DND-41 (cell line): ENCODE results near the gene SDHB.

Experiments used
- ATAC-seq: fragments of 200-7000 bp; cut with Tn5 transposase; 3 replicates; pipeline ENCODE4 v1.9.1; 2021; ENCODE audit warnings: low read depth; ENCODE audit not compliant: insufficient read depth
- DNase-seq: peaks from one replicate; pipeline ENCODE4 v3.0.0-alpha.2; 2020
- H2AFZ ChIP-seq: 2 replicates; pipeline ENCODE4 v1.6.0; 2012; ENCODE audit warnings: low read depth, low read length
- H3K27ac ChIP-seq: 2 replicates; pipeline ENCODE4 v1.5.1; 2012; ENCODE audit warnings: low read length, inconsistent platforms
- H3K27me3 ChIP-seq: fragments of 200-600 bp; sonication (generic); 2 replicates; pipeline ENCODE4 v1.6.0; 2012; ENCODE audit warnings: low read length, mild to moderate bottlenecking, inconsistent platforms; ENCODE audit not compliant: insufficient read depth, poor library complexity
- H3K36me3 ChIP-seq: 2 replicates; pipeline ENCODE4 v1.5.1; 2012; ENCODE audit warnings: low read length, inconsistent platforms; ENCODE audit not compliant: insufficient read depth
- H3K4me1 ChIP-seq: 2 replicates; pipeline ENCODE4 v1.5.1; 2012; ENCODE audit warnings: mild to moderate bottlenecking, low read length; ENCODE audit not compliant: insufficient read depth
- H3K4me2 ChIP-seq: 2 replicates; pipeline ENCODE4 v1.6.0; 2012; ENCODE audit warnings: mild to moderate bottlenecking, moderate library complexity, low read length, inconsistent platforms; ENCODE audit not compliant: insufficient read depth
- H3K4me3 ChIP-seq, 2 experiments: fragments of 200-600 bp in 1 of 2; shearing (Covaris generic) in 1 of 2; 2 replicates each; pipeline ENCODE4 v1.5.1; 2012 to 2016; ENCODE audit warnings: inconsistent platforms in 2 of 2, low read length in 2 of 2, mild to moderate bottlenecking in 2 of 2, low read depth in 1 of 2, moderate library complexity in 1 of 2
- H3K79me2 ChIP-seq: 2 replicates; pipeline ENCODE4 v1.6.0; 2012; ENCODE audit warnings: low read length, inconsistent platforms; ENCODE audit not compliant: insufficient read depth
- H3K9ac ChIP-seq: 2 replicates; pipeline ENCODE4 v1.6.0; 2012; ENCODE audit warnings: low read depth, mild to moderate bottlenecking, inconsistent platforms, low read length, moderate library complexity
- H3K9me3 ChIP-seq: 2 replicates; pipeline ENCODE4 v1.5.1; 2012; ENCODE audit warnings: low read length, moderate library complexity, mild to moderate bottlenecking, inconsistent platforms; ENCODE audit not compliant: insufficient read depth, severe bottlenecking
- H4K20me1 ChIP-seq: 2 replicates; pipeline ENCODE4 v1.6.0; 2012; ENCODE audit warnings: low read length; ENCODE audit not compliant: insufficient read depth
- EZH2 ChIP-seq: IDR thresholded peaks from 3 replicates; pipeline ENCODE4 v1.6.1; 2012; ENCODE audit warnings: borderline replicate concordance, low read depth, mild to moderate bottlenecking, moderate library complexity, low read length, inconsistent platforms; ENCODE audit not compliant: severe bottlenecking
- TF ChIP-seq, protein P1 (sequence below): IDR thresholded peaks from 2 replicates; pipeline ENCODE4 v1.5.1; 2012; ENCODE audit warnings: borderline replicate concordance, low read length, moderate library complexity, mild to moderate bottlenecking; ENCODE audit not compliant: poor library complexity, severe bottlenecking; ENCODE audit errors: extremely low read depth

SDHB gene

DNA sequence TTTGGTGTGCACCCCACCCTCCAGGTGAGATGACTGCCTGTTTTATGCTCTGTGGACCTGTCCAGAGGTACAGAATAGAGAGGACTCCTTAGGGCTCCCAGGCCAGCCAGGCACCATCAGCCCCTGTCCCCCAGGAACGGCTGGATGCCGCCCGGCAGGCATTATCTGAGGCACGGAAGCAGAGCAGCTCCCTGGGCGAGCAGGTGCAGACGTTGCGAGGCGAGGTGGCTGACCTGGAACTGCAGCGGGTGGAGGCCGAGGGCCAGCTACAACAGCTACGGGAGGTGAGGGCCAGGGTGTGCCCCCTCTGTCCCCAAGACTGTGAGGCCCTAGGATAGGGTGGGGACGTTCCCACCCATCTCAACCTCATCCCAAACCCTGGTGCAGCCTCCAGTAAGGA is 84.2 kb downstream of the SDHB start:
- DNase-seq (no peak), ATAC-seq (no peak)
- no peaks in the 10 kb centered on the region for H3K27me3 ChIP-seq
- no peaks in the 10 kb centered on the region for H3K4me1 ChIP-seq
- no peak overlapping the region for H3K9ac ChIP-seq
- H3K4me3 ChIP-seq: no peak overlapping the region
- H2AFZ ChIP-seq: no peak overlapping the region
- no peaks in the 10 kb centered on the region; the same call in 1 of the 2 replicates for H4K20me1 ChIP-seq
- H3K79me2 ChIP-seq: no peaks in the 10 kb centered on the region
- H3K27ac ChIP-seq: no peak overlapping the region
- TF ChIP-seq EZH2: no peak
- TF ChIP-seq, protein P1, sequence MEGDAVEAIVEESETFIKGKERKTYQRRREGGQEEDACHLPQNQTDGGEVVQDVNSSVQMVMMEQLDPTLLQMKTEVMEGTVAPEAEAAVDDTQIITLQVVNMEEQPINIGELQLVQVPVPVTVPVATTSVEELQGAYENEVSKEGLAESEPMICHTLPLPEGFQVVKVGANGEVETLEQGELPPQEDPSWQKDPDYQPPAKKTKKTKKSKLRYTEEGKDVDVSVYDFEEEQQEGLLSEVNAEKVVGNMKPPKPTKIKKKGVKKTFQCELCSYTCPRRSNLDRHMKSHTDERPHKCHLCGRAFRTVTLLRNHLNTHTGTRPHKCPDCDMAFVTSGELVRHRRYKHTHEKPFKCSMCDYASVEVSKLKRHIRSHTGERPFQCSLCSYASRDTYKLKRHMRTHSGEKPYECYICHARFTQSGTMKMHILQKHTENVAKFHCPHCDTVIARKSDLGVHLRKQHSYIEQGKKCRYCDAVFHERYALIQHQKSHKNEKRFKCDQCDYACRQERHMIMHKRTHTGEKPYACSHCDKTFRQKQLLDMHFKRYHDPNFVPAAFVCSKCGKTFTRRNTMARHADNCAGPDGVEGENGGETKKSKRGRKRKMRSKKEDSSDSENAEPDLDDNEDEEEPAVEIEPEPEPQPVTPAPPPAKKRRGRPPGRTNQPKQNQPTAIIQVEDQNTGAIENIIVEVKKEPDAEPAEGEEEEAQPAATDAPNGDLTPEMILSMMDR: no peak
- peaks cover 14% of the 10 kb centered on the region for H3K36me3 ChIP-seq
- no peaks in the 10 kb centered on the region for H3K9me3 ChIP-seq
- no peak overlapping the region for H3K4me2 ChIP-seq

DNA sequence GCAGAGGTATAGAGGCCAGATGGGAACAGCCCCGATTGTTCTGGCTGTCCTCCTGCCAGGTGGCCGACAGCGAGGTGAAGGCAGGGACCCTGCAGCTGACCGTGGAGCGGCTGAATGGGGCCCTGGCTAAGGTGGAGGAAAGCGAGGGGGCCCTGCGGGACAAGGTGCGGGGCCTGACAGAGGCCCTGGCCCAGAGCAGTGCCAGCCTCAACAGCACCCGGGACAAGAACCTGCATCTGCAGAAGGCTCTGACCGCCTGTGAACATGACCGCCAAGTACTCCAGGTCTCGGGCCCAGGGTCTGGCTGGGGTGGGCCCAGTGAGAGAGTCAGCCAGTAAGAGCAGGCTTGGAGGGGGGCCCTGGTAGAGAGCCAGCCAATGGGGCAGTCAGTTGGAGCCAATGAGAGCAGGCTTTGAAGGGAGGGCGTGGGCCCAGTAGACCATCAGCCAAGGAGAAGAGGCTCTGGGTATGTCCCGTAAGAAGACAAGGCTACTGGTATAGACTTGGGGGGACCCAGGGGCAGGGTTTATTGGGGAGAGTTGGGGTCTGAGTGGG is 84.7 kb downstream of the SDHB start:
- H3K27ac ChIP-seq: no peak overlapping the region
- no peak overlapping the region for H3K9ac ChIP-seq
- no peaks in the 10 kb centered on the region; the same call in 1 of the 2 replicates for H4K20me1 ChIP-seq
- ATAC-seq (no peak), DNase-seq (no peak)
- peaks cover 14% of the 10 kb centered on the region for H3K36me3 ChIP-seq
- no peaks in the 10 kb centered on the region for H3K79me2 ChIP-seq
- no peak overlapping the region for H2AFZ ChIP-seq
- TF ChIP-seq, protein P1: no peak
- TF ChIP-seq EZH2: no peak
- H3K4me3 ChIP-seq: no peak overlapping the region
- no peak overlapping the region for H3K4me2 ChIP-seq
- H3K9me3 ChIP-seq: no peaks in the 10 kb centered on the region
- H3K27me3 ChIP-seq: no peaks in the 10 kb centered on the region
- H3K4me1 ChIP-seq: no peaks in the 10 kb centered on the region
